Upper lobe of right lung (tissue), 1 donor: ENCODE data around the gene PRKN. TPM values are rescaled to one million over a fixed set of nuclear protein-coding genes. Genes with fewer than 3 reads are reported as not detected.

Source experiments
- ATAC-seq: fragments of 200-7000 bp; cut with Tn5 transposase; one replicate; pipeline ENCODE4 v1.9.1; 2020; ENCODE audit warnings: mild to moderate bottlenecking, moderate library complexity
- DNase-seq: peaks from one replicate; pipeline ENCODE4 v3.0.0-alpha.2; 2020
- H3K27ac ChIP-seq: fragments of 200-600 bp; one replicate; pipeline ENCODE4 v1.8.0; 2022
- H3K27me3 ChIP-seq: fragments of 200-600 bp; one replicate; pipeline ENCODE4 v1.8.0; 2022; ENCODE audit warnings: mild to moderate bottlenecking
- H3K36me3 ChIP-seq: fragments of 200-600 bp; one replicate; pipeline ENCODE4 v1.8.0; 2022
- H3K4me1 ChIP-seq: fragments of 200-600 bp; one replicate; pipeline ENCODE4 v1.8.0; 2022
- H3K4me3 ChIP-seq: fragments of 200-600 bp; one replicate; pipeline ENCODE4 v1.8.0; 2022; ENCODE audit warnings: mild to moderate bottlenecking
- H3K9me3 ChIP-seq: fragments of 200-600 bp; one replicate; pipeline ENCODE4 v1.8.0; 2022
- CTCF ChIP-seq: fragments of 200-600 bp; IDR thresholded peaks from one replicate; pipeline ENCODE4 v1.8.0; 2022; ENCODE audit warnings: antibody characterized with exemption
- intact Hi-C: fragments of 100-400 bp; cut with DNase I; formaldehyde crosslinking; loops from one replicate; pipeline ENCODE4 v1.11.0; 2022
- total RNA-seq: library from RNA; stranded (reverse); fragmentation: NEBNext Ultra II Directional; extraction: Animal tissue kit (Norgen Biotek cat#: 25700); gene quantifications from one replicate; pipeline ENCODE4 v1.2.1, GENCODE V29; 2021
- donor health status: DM: no; HTN: yes; CAD: no; lungs with severe emphysema.

The PRKN gene
- total RNA-seq, 1 donor from 2014 or later: 2.7 TPM

- intact Hi-C loops: no loop called here
- Histone ChIP-seq H3K27me3 (no peaks in the 10 kb centered on the region), H3K27ac (no peak overlapping the region), H3K9me3 (no peaks in the 10 kb centered on the region), H3K4me1 (no peaks in the 10 kb centered on the region), H3K4me3 (no peak overlapping the region), H3K36me3 (no peaks in the 10 kb centered on the region)
- DNase-seq (no peak), ATAC-seq (peak; percentile 19)
- TF ChIP-seq CTCF: no peak
Measured at GRCh38 chr6:162014069-162014811, 713.3 kb downstream of the PRKN start.

GRCh38 chr6:162005372-162005771 lies 722.2 kb downstream of the PRKN start:
- Histone ChIP-seq H3K4me1 (no peaks in the 10 kb centered on the region), H3K27me3 (no peaks in the 10 kb centered on the region), H3K36me3 (no peaks in the 10 kb centered on the region), H3K27ac (no peak overlapping the region), H3K4me3 (no peak overlapping the region), H3K9me3 (peaks cover 5% of the 10 kb centered on the region)
- no peak for DNase-seq
- no peak for TF ChIP-seq CTCF
- intact Hi-C loops: no loop called here
- no peak for ATAC-seq

GRCh38 chr6:161996783-161997182 lies 730.8 kb downstream of the PRKN start:
- Histone ChIP-seq H3K27ac (no peak overlapping the region), H3K4me3 (no peak overlapping the region), H3K27me3 (no peaks in the 10 kb centered on the region), H3K36me3 (no peaks in the 10 kb centered on the region), H3K4me1 (no peaks in the 10 kb centered on the region), H3K9me3 (peaks cover 6% of the 10 kb centered on the region)
- no peak for ATAC-seq
- DNase-seq: no peak
- TF ChIP-seq CTCF: no peak
- intact Hi-C loops: no loop called here

GRCh38 chr6:161985876-161986423 lies 741.6 kb downstream of the PRKN start:
- ATAC-seq (no peak), DNase-seq (no peak)
- no peaks in the 10 kb centered on the region for H3K36me3 ChIP-seq
- H3K27me3 ChIP-seq: no peaks in the 10 kb centered on the region
- intact Hi-C loops: no loop called here
- H3K4me1 ChIP-seq: no peaks in the 10 kb centered on the region
- H3K4me3 ChIP-seq: no peak overlapping the region
- H3K9me3 ChIP-seq: no peaks in the 10 kb centered on the region
- no peak for TF ChIP-seq CTCF
- H3K27ac ChIP-seq: no peak overlapping the region

GRCh38 chr6:161984713-161985112 lies 742.9 kb downstream of the PRKN start:
- no peaks in the 10 kb centered on the region for H3K4me1 ChIP-seq
- H3K27ac ChIP-seq: no peak overlapping the region
- no peak for ATAC-seq
- no peak for TF ChIP-seq CTCF
- no peak for DNase-seq
- no peaks in the 10 kb centered on the region for H3K9me3 ChIP-seq
- H3K4me3 ChIP-seq: no peak overlapping the region
- no peaks in the 10 kb centered on the region for H3K27me3 ChIP-seq
- intact Hi-C loops: no loop called here
- H3K36me3 ChIP-seq: no peaks in the 10 kb centered on the region
